WTC11 (cell line): ENCODE results near the gene GNG3. TPM values are rescaled to one million over a fixed set of nuclear protein-coding genes. Genes with fewer than 3 reads are reported as not detected.

Experiments
- ATAC-seq: fragments of 200-7000 bp; cut with Tn5 transposase; 2 replicates; pipeline ENCODE4 v1.10.0; 2021; ENCODE audit warnings: mild to moderate bottlenecking, moderate library complexity
- CTCF ChIA-PET: fragments of 300-600 bp; sonication (Branson Sonifier 250); formaldehyde crosslinking; loops from one replicate; lab custom pipeline; 2021; ENCODE audit warnings: antibody characterized with exemption; lab: Charles Lee
- POLR2A ChIA-PET: fragments of 350-600 bp; sonication (Branson Sonifier 250); formaldehyde crosslinking; loops from one replicate; lab custom pipeline; 2021; ENCODE audit warnings: antibody characterized with exemption; lab: Charles Lee
- DNase-seq: peaks from one replicate; pipeline ENCODE4 v3.0.0; 2021; ENCODE audit warnings: low spot score
- H3K27ac Mint-ChIP-seq: 2 replicates; pipeline ENCODE4 v1.8.0; 2021; ENCODE audit warnings: mixed read lengths
- H3K27me3 Mint-ChIP-seq: 2 replicates; pipeline ENCODE4 v1.8.0; 2021; ENCODE audit warnings: low read depth, mild to moderate bottlenecking, moderate library complexity, mixed read lengths
- H3K36me3 Mint-ChIP-seq: 2 replicates; pipeline ENCODE4 v1.8.0; 2021; ENCODE audit warnings: mixed read lengths
- H3K4me1 Mint-ChIP-seq: 2 replicates; pipeline ENCODE4 v1.8.0; 2022; ENCODE audit warnings: mixed read lengths
- H3K4me3 Mint-ChIP-seq: 2 replicates; pipeline ENCODE4 v1.8.0; 2021; ENCODE audit warnings: mild to moderate bottlenecking, moderate library complexity, mixed read lengths
- H3K9me3 Mint-ChIP-seq: 2 replicates; pipeline ENCODE4 v1.8.0; 2021; ENCODE audit warnings: mixed read lengths
- CREB1 ChIP-seq: sonication (generic); formaldehyde crosslinking; IDR thresholded peaks from 2 replicates; pipeline ENCODE4 v1.8.0; 2023; ENCODE audit warnings: mild to moderate bottlenecking, missing genetic modification reagents
- ESRRA ChIP-seq: sonication (generic); formaldehyde crosslinking; IDR thresholded peaks from 2 replicates; pipeline ENCODE4 v1.8.1; 2022; ENCODE audit warnings: mild to moderate bottlenecking, missing genetic modification reagents, borderline replicate concordance
- FOXP1 ChIP-seq: sonication (generic); formaldehyde crosslinking; IDR thresholded peaks from 2 replicates; pipeline ENCODE4 v1.8.0; 2022; ENCODE audit warnings: missing genetic modification reagents, mild to moderate bottlenecking, moderate library complexity, borderline replicate concordance
- GRHL2 ChIP-seq: fragments of 250-450 bp; sonication (Bioruptor Pico); IDR thresholded peaks from 2 replicates; pipeline ENCODE4 v1.8.0; 2022; ENCODE audit warnings: mild to moderate bottlenecking, moderate library complexity; ENCODE audit not compliant: insufficient replicate concordance, severe bottlenecking
- NFE2L1 ChIP-seq: sonication (generic); formaldehyde crosslinking; IDR thresholded peaks from 2 replicates; pipeline ENCODE4 v1.8.1; 2023; ENCODE audit warnings: missing genetic modification reagents
- NR1H2 ChIP-seq: sonication (generic); formaldehyde crosslinking; IDR thresholded peaks from 2 replicates; pipeline ENCODE4 v1.9.0; 2021; ENCODE audit warnings: mild to moderate bottlenecking, moderate library complexity, missing genetic modification reagents
- SP1 ChIP-seq: sonication (generic); formaldehyde crosslinking; conservative IDR thresholded peaks from 2 replicates; pipeline ENCODE4 v1.8.1; 2022; ENCODE audit warnings: missing genetic modification reagents
- ZNF219 ChIP-seq: sonication (generic); formaldehyde crosslinking; IDR thresholded peaks from 2 replicates; pipeline ENCODE4 v1.8.0; 2023; ENCODE audit warnings: missing genetic modification reagents, mild to moderate bottlenecking, borderline replicate concordance
- ZNF317 ChIP-seq: sonication (generic); formaldehyde crosslinking; IDR thresholded peaks from 2 replicates; pipeline ENCODE4 v1.8.1; 2023; ENCODE audit warnings: low read depth, mild to moderate bottlenecking, moderate library complexity, missing genetic modification reagents, borderline replicate concordance
- ZNF416 ChIP-seq: fragments of 250-450 bp; sonication (Bioruptor Pico); IDR thresholded peaks from 2 replicates; pipeline ENCODE4 v1.9.0; 2021; ENCODE audit warnings: mild to moderate bottlenecking, inconsistent platforms
- total RNA-seq: library from RNA; stranded (reverse); gene quantifications from 3 replicates; pipeline ENCODE4 v1.2.3, GENCODE V29; 2021
- TF ChIP-seq, protein P1 (sequence below): sonication (generic); formaldehyde crosslinking; IDR thresholded peaks from 2 replicates; pipeline ENCODE4 v1.8.1; 2022; ENCODE audit warnings: mild to moderate bottlenecking, missing genetic modification reagents, moderate library complexity, borderline replicate concordance
- TF ChIP-seq, protein P2 (sequence below): sonication (generic); formaldehyde crosslinking; IDR thresholded peaks from 2 replicates; pipeline ENCODE4 v1.8.0; 2023; ENCODE audit warnings: missing genetic modification reagents, mild to moderate bottlenecking, borderline replicate concordance
- TF ChIP-seq, protein P3 (sequence below): sonication (generic); formaldehyde crosslinking; IDR thresholded peaks from 2 replicates; pipeline ENCODE4 v1.8.0; 2022; ENCODE audit warnings: mild to moderate bottlenecking, missing genetic modification reagents
- TF ChIP-seq, protein P4 (sequence below): sonication (generic); formaldehyde crosslinking; IDR thresholded peaks from 2 replicates; pipeline ENCODE4 v1.8.1; 2023; ENCODE audit warnings: mild to moderate bottlenecking, missing genetic modification reagents, borderline replicate concordance
- TF ChIP-seq, protein P5 (sequence below): sonication (generic); formaldehyde crosslinking; conservative IDR thresholded peaks from 2 replicates; pipeline ENCODE4 v1.8.1; 2023; ENCODE audit warnings: mild to moderate bottlenecking, low read depth, missing genetic modification reagents, moderate library complexity
- TF ChIP-seq, protein P6 (sequence below): sonication (generic); formaldehyde crosslinking; IDR thresholded peaks from 2 replicates; pipeline ENCODE4 v1.8.1; 2023; ENCODE audit warnings: mild to moderate bottlenecking, missing genetic modification reagents

The GNG3 gene
- total RNA-seq, 1 experiment from 2014 or later: 6.0 TPM

DNA sequence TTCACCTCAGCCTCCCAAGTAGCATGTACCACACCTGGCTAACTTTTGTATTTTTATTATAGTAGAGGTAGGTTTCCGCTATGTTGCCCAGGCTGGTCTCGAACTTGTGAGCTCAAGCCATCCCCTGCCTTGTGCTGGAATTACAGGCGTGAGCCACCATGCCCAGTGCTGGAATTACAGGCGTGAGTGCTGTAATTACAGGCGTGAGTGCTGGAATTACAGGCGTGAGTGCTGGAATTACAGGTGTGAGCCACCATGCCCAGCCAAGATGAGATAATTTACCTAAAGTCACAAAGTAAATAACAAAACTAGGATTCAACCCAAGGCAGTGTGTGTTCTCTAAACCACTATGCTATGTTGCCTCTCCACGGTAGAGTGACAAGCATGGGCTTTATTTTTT lies 25.0 kb upstream of the GNG3 start:
- no peaks in the 10 kb centered on the region for H3K27me3 Mint-ChIP-seq
- no peaks in the 10 kb centered on the region for H3K9me3 Mint-ChIP-seq
- no peak overlapping the region for H3K27ac Mint-ChIP-seq
- no peak overlapping the region for H3K4me3 Mint-ChIP-seq
- peaks cover 7% of the 10 kb centered on the region for H3K36me3 Mint-ChIP-seq
- TF ChIP-seq, protein P1, sequence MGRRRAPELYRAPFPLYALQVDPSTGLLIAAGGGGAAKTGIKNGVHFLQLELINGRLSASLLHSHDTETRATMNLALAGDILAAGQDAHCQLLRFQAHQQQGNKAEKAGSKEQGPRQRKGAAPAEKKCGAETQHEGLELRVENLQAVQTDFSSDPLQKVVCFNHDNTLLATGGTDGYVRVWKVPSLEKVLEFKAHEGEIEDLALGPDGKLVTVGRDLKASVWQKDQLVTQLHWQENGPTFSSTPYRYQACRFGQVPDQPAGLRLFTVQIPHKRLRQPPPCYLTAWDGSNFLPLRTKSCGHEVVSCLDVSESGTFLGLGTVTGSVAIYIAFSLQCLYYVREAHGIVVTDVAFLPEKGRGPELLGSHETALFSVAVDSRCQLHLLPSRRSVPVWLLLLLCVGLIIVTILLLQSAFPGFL (CRISPR knock-in tag): no peak
- no peak for TF ChIP-seq FOXP1 (CRISPR knock-in tag)
- TF ChIP-seq, protein P2, sequence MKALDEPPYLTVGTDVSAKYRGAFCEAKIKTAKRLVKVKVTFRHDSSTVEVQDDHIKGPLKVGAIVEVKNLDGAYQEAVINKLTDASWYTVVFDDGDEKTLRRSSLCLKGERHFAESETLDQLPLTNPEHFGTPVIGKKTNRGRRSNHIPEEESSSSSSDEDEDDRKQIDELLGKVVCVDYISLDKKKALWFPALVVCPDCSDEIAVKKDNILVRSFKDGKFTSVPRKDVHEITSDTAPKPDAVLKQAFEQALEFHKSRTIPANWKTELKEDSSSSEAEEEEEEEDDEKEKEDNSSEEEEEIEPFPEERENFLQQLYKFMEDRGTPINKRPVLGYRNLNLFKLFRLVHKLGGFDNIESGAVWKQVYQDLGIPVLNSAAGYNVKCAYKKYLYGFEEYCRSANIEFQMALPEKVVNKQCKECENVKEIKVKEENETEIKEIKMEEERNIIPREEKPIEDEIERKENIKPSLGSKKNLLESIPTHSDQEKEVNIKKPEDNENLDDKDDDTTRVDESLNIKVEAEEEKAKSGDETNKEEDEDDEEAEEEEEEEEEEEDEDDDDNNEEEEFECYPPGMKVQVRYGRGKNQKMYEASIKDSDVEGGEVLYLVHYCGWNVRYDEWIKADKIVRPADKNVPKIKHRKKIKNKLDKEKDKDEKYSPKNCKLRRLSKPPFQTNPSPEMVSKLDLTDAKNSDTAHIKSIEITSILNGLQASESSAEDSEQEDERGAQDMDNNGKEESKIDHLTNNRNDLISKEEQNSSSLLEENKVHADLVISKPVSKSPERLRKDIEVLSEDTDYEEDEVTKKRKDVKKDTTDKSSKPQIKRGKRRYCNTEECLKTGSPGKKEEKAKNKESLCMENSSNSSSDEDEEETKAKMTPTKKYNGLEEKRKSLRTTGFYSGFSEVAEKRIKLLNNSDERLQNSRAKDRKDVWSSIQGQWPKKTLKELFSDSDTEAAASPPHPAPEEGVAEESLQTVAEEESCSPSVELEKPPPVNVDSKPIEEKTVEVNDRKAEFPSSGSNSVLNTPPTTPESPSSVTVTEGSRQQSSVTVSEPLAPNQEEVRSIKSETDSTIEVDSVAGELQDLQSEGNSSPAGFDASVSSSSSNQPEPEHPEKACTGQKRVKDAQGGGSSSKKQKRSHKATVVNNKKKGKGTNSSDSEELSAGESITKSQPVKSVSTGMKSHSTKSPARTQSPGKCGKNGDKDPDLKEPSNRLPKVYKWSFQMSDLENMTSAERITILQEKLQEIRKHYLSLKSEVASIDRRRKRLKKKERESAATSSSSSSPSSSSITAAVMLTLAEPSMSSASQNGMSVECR (CRISPR knock-in tag): no peak
- no peak for TF ChIP-seq NFE2L1 (CRISPR knock-in tag)
- TF ChIP-seq SP1 (CRISPR knock-in tag): no peak
- TF ChIP-seq, protein P3, sequence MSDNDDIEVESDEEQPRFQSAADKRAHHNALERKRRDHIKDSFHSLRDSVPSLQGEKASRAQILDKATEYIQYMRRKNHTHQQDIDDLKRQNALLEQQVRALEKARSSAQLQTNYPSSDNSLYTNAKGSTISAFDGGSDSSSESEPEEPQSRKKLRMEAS: no peak
- TF ChIP-seq, protein P4, sequence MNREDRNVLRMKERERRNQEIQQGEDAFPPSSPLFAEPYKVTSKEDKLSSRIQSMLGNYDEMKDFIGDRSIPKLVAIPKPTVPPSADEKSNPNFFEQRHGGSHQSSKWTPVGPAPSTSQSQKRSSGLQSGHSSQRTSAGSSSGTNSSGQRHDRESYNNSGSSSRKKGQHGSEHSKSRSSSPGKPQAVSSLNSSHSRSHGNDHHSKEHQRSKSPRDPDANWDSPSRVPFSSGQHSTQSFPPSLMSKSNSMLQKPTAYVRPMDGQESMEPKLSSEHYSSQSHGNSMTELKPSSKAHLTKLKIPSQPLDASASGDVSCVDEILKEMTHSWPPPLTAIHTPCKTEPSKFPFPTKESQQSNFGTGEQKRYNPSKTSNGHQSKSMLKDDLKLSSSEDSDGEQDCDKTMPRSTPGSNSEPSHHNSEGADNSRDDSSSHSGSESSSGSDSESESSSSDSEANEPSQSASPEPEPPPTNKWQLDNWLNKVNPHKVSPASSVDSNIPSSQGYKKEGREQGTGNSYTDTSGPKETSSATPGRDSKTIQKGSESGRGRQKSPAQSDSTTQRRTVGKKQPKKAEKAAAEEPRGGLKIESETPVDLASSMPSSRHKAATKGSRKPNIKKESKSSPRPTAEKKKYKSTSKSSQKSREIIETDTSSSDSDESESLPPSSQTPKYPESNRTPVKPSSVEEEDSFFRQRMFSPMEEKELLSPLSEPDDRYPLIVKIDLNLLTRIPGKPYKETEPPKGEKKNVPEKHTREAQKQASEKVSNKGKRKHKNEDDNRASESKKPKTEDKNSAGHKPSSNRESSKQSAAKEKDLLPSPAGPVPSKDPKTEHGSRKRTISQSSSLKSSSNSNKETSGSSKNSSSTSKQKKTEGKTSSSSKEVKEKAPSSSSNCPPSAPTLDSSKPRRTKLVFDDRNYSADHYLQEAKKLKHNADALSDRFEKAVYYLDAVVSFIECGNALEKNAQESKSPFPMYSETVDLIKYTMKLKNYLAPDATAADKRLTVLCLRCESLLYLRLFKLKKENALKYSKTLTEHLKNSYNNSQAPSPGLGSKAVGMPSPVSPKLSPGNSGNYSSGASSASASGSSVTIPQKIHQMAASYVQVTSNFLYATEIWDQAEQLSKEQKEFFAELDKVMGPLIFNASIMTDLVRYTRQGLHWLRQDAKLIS (CRISPR knock-in tag): no peak
- no peak for TF ChIP-seq NR1H2 (CRISPR knock-in tag)
- TF ChIP-seq GRHL2 (CRISPR knock-in tag): no peak
- TF ChIP-seq, protein P5, sequence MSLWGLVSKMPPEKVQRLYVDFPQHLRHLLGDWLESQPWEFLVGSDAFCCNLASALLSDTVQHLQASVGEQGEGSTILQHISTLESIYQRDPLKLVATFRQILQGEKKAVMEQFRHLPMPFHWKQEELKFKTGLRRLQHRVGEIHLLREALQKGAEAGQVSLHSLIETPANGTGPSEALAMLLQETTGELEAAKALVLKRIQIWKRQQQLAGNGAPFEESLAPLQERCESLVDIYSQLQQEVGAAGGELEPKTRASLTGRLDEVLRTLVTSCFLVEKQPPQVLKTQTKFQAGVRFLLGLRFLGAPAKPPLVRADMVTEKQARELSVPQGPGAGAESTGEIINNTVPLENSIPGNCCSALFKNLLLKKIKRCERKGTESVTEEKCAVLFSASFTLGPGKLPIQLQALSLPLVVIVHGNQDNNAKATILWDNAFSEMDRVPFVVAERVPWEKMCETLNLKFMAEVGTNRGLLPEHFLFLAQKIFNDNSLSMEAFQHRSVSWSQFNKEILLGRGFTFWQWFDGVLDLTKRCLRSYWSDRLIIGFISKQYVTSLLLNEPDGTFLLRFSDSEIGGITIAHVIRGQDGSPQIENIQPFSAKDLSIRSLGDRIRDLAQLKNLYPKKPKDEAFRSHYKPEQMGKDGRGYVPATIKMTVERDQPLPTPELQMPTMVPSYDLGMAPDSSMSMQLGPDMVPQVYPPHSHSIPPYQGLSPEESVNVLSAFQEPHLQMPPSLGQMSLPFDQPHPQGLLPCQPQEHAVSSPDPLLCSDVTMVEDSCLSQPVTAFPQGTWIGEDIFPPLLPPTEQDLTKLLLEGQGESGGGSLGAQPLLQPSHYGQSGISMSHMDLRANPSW: no peak
- no peak for TF ChIP-seq ZNF416 (CRISPR knock-in tag)
- TF ChIP-seq ESRRA (CRISPR knock-in tag): no peak
- TF ChIP-seq ZNF317: no peak
- TF ChIP-seq, protein P6, sequence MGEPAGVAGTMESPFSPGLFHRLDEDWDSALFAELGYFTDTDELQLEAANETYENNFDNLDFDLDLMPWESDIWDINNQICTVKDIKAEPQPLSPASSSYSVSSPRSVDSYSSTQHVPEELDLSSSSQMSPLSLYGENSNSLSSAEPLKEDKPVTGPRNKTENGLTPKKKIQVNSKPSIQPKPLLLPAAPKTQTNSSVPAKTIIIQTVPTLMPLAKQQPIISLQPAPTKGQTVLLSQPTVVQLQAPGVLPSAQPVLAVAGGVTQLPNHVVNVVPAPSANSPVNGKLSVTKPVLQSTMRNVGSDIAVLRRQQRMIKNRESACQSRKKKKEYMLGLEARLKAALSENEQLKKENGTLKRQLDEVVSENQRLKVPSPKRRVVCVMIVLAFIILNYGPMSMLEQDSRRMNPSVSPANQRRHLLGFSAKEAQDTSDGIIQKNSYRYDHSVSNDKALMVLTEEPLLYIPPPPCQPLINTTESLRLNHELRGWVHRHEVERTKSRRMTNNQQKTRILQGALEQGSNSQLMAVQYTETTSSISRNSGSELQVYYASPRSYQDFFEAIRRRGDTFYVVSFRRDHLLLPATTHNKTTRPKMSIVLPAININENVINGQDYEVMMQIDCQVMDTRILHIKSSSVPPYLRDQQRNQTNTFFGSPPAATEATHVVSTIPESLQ (CRISPR knock-in tag): no peak
- no peak for TF ChIP-seq CREB1 (CRISPR knock-in tag)
- TF ChIP-seq ZNF219 (CRISPR knock-in tag): no peak
- DNase-seq: no peak
- ATAC-seq: no peak
- ChIA-PET CTCF (no interaction called here), POLR2A (interaction anchor here (0.6 kb wide), 1 partner anchor 11 kb away, joined by 3 read pairs; the partner anchor contains the start of gene UQCC3)
- H3K4me1 Mint-ChIP-seq: peaks cover 12% of the 10 kb centered on the region
